GM19351 (cell line): ENCODE measurements around the gene CMPK1.

Source experiments
- ATAC-seq: cut with Tn5 transposase; IDR thresholded peaks from one replicate; pipeline ENCODE4 v1.9.1; 2021; ENCODE audit warnings: mild to moderate bottlenecking, moderate library complexity; ENCODE audit not compliant: unreplicated experiment

CMPK1 gene

DNA sequence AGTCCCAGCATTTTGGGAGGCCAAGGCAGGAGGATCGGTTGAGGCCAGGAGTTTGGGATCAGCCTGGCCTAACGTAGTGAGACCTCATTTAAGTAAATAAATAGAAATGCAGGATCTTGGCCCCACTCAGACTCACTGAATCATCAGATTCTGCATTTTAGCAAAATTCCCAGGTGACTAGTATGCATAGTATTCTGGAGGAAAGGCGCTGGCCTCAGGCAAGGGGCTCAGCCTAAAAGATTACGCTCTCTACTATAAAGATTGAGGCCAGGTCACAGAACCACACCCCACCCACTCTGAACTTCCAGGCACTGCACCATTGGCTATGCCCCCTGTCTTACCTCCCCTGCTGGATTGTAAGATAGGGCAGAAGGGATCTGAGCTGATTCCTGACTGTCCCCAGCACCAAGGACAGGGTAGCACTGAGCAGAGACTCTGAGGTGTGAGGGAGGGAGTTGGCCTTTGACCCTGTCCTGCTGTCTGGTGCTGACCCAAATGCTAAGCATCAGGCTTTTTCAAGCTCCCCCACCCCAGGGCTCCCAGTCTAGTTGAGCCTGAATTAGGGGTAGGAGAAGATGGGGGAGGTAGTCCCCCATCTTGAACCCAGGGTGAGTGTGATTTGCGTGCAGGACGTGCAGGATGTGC, 85.2 kb downstream of the CMPK1 start:
- no peak for ATAC-seq

DNA sequence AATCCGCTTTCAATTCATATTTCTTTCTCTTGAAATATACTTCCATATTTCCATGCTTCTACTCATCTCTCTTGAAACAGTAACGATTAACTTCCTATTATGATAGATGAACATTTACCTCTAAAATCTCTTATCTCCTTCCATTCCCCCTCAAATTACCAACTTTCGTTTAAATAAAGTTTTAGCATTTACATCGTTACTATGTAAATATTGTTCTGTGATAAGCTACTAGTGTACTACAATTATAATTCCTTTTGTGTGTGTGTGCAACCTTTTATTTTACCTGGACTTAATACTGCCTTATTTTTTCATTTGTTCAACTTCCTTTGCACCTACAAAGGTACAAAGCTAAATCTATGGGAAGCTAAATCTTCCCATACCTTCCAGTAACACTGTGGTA, 87.0 kb downstream of the CMPK1 start:
- ATAC-seq, result no peak

DNA sequence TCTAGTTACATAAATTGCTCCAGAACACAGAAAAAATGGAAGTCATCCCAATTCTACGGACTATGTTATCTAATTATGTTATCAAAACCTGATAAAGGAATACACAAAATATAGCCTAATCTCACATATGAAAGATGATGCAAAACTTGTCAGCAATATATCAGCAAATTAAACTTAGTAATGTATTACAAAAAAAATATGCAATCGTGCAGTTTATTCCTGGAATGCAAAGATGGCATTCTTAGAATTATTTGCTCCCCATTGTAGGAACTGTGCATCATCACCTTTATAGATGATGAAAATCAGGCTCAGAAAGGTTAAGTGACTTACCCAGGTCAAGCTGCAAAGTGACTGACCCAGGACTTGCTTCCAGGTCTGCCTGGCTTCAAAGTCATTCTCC, 90.3 kb downstream of the CMPK1 start:
- no peak for ATAC-seq

DNA sequence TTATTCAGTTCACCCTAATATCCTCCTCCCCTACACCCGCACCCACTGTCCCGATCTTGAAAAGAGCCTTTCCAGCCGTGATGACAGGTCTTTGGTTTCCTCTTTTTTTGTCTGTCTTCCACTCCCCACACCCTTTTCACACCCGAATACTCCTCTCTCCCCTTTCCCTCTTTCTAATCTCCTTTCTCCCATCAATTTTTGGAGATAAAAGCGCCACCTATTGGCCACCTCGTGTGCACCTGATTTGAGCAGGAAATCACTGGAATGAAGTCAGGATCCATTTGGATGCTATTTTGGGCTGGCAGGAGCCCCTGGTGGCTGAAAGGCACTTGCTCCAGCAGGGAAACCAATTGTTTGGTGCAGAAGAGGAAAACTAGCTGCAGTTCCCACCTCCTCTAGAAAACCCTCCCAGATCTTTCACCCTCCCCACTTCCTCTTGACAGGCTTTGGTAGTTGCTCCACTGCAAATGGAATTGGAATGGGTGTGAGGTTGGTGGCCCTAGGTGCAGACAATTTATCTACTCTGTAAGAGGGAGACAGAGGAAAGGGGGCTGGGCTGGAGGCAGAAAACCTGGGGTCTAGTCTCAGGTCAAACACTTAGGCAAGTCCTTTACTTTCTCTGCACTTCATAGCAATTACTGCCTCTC, 90.9 kb downstream of the CMPK1 start:
- ATAC-seq, result no peak
